Amniotic stem cell (primary cell): ENCODE measurements around the gene MAGI2.

Experiments used
- DNase-seq: peaks from one replicate; lab custom pipeline; 2025; lab: John Stamatoyannopoulos, UW

The MAGI2 gene

GRCh38 chr7:78718212-78718611 is 735.3 kb downstream of the MAGI2 start:
- no peak for DNase-seq

GRCh38 chr7:78716876-78717275 is 736.6 kb downstream of the MAGI2 start:
- DNase-seq: no peak

- DNase-seq: no peak
Observed at GRCh38 chr7:78714356-78714755, 739.1 kb downstream of the MAGI2 start.

GRCh38 chr7:78712111-78712510 is 741.4 kb downstream of the MAGI2 start:
- no peak for DNase-seq

- DNase-seq: no peak
Observed at GRCh38 chr7:78709658-78710057, 743.8 kb downstream of the MAGI2 start.

- no peak for DNase-seq
Observed at GRCh38 chr7:78704504-78704903, 749.0 kb downstream of the MAGI2 start.

GRCh38 chr7:78703391-78703790 is 750.1 kb downstream of the MAGI2 start:
- no peak for DNase-seq

GRCh38 chr7:78702770-78703169 is 750.7 kb downstream of the MAGI2 start:
- peak; percentile 91 for DNase-seq

- DNase-seq: no peak
Observed at GRCh38 chr7:78695826-78696225, 757.6 kb downstream of the MAGI2 start.

GRCh38 chr7:78691584-78691983 is 761.9 kb downstream of the MAGI2 start:
- DNase-seq: no peak

GRCh38 chr7:78690174-78690573 is 763.3 kb downstream of the MAGI2 start:
- no peak for DNase-seq

- DNase-seq: no peak
Observed at GRCh38 chr7:78688376-78688775, 765.1 kb downstream of the MAGI2 start.

GRCh38 chr7:78686189-78686588 is 767.3 kb downstream of the MAGI2 start:
- DNase-seq: no peak

GRCh38 chr7:78684201-78684600 is 769.3 kb downstream of the MAGI2 start:
- no peak for DNase-seq

- DNase-seq: no peak
Observed at GRCh38 chr7:78683566-78683965, 769.9 kb downstream of the MAGI2 start.

- DNase-seq: no peak
Observed at GRCh38 chr7:78679112-78679876, 774.2 kb downstream of the MAGI2 start.

- no peak for DNase-seq
Observed at GRCh38 chr7:78677391-78677790, 776.1 kb downstream of the MAGI2 start.

- no peak for DNase-seq
Observed at GRCh38 chr7:78675511-78675910, 778.0 kb downstream of the MAGI2 start.

GRCh38 chr7:78673272-78673671 is 780.2 kb downstream of the MAGI2 start:
- DNase-seq: no peak

- no peak for DNase-seq
Observed at GRCh38 chr7:78662939-78663338, 790.5 kb downstream of the MAGI2 start.

- DNase-seq: no peak
Observed at GRCh38 chr7:78649976-78650375, 803.5 kb downstream of the MAGI2 start.

- DNase-seq: no peak
Observed at GRCh38 chr7:78649236-78649635, 804.2 kb downstream of the MAGI2 start.

GRCh38 chr7:78642751-78643150 is 810.7 kb downstream of the MAGI2 start:
- no peak for DNase-seq

GRCh38 chr7:78638364-78638763 is 815.1 kb downstream of the MAGI2 start:
- DNase-seq: no peak
